SW 1271 (cell line): ENCODE data around the gene P2RY2.
"Not testable (repeated sequence)": the region's sequence is repeated elsewhere in the genome, so short reads cannot be mapped to it uniquely, and the experiment has no call there.

ENCODE experiments used
- DNase-seq, 2 experiments: peaks; one replicate each; lab custom pipeline; 2025; lab: John Stamatoyannopoulos, UW

Gene P2RY2

DNA sequence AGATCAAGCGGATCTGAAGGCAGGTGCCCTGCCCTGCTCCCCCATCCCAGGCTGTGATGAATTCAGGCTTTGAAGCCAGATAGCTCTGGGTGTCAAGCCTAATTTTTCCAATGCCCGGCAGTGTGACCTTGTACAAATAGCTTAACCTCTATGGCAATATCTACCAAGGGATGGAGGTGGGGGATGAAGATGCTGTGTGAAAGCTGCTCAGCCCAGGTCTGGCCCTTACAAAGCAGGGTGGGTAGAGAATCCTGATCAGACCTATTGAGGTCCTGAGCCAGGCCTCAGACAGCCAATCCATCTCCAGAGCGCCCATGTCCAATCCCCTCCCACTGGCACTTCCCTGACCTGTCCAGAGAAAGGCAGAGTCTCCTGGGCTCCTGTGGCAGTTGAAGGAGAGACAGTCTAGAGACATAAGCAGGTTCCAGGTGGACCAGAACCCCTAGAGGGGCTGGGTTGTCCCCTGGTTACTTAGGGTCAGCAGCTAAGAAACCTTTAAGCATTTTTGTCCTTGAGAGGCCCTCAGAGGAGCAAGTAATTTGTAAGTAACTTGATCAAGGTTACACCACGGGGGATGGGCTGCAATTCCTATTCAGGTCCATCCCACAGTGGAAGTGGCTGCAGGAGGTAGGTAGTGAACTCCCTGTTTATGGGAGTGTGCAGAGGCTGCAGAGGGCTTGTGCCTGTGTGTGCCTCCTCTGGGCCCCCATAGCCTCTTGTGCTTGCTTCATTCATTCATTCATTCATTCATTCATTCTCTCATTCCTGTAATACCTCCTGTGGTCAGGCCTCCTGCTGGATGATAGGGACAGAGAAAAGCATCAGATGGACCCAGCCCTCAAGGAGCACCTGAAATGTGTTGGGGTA is 10.4 kb downstream of the P2RY2 start:
- DNase-seq = no peak

GRCh38 chr11:73229321-73229895 is 11.3 kb downstream of the P2RY2 start:
- DNase-seq = no peak

DNA sequence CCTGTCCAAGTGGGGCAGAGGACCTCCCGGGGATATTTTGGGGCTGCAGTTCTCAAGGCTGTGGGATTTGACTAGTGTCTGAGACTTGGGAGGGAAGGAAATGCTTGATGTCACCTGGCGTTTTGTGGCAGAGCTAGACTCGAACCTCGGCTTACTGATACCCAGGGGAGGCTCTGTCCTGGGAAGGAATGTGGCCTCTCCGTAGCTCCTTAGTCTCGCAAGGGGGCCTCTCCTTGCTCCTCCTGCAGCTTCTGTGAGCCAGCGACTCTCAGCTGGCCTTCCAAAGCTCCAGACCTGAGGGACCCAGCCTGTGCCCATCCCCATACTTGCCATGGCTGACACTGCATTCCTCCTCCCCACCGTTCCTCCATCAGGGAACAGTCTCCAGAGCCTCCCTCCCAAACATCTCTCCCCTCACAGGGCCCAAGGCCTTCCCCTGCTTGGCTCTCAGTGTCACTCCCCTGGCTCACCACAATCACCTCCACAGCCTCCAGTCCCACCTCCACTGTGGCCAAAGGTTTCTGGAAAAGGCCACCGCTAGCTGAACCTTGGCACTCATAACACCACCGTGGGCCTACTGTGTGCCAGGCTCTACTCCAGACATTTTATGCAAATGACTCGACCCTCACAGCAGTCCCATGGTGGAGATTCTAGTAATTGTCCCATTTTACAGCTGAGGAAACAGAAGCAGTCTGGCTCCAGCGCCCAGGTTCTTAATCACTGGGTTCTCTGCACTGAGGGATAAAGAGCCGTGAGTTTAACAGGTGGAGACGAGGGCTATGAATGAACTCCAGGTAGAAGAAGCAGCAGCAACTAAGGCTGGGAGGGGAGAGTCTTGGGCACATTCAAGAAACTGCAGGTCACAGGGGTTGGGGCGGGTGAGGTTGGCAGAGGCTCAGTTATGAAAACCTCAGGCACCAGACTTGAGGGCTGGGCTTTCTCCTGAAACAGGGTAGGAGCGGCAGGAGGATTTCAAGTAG is 12.1 kb downstream of the P2RY2 start:
- DNase-seq = no peak

DNA sequence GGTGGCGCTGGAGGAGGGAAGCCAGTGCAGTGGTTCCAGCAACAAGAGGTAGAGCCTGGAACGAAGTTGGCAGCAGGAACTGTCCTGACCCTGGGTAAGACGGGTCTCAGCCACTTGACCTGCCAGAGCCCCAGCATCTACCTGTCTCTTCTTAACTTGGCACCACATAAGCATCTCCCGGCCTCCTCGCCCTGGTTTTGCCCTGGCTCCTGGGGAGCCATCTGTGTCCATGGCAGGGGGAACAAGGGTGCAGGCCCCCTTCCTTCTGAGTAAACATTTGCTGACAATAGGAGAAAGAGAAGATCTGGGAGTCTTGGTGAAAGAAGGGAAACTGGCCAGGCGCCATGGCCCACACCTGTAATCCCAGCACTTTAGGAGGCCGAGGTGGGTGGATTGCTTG is 12.8 kb downstream of the P2RY2 start:
- DNase-seq = no peak

GRCh38 chr11:73232487-73232886 is 14.4 kb downstream of the P2RY2 start:
- not testable (repeated sequence) for DNase-seq

GRCh38 chr11:73233211-73233610 is 15.1 kb downstream of the P2RY2 start:
- no peak for DNase-seq

DNA sequence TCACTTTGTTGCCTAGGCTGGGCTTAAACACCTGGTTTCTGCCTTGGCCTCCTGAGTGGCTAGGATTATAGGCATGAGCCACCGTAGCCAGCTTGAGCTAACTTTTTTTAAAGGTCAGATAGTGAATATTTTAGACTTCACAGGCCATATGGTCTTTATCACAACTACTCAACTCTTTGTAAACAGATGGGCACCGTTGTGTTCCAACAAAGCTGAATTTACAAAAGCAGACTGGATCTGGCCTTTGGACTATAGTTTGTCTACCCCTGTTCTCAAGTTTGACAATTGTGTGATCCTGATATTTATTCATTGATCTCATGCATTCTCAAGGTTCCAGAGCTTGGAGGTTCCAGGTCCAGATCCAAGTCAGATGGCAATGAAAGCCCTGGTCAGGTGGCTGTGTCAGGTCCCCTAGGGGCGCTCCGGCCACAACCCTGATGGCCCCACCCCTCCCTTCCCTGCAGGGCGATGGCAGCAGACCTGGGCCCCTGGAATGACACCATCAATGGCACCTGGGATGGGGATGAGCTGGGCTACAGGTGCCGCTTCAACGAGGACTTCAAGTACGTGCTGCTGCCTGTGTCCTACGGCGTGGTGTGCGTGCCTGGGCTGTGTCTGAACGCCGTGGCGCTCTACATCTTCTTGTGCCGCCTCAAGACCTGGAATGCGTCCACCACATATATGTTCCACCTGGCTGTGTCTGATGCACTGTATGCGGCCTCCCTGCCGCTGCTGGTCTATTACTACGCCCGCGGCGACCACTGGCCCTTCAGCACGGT is 15.8 kb downstream of the P2RY2 start:
- DNase-seq = no peak

- DNase-seq = no peak
Measured at GRCh38 chr11:73234471-73235181, 16.5 kb downstream of the P2RY2 start.

GRCh38 chr11:73235236-73235786 is 17.2 kb downstream of the P2RY2 start:
- DNase-seq = no peak

- no peak for DNase-seq
Measured at GRCh38 chr11:73236205-73236765, 18.2 kb downstream of the P2RY2 start.

DNA sequence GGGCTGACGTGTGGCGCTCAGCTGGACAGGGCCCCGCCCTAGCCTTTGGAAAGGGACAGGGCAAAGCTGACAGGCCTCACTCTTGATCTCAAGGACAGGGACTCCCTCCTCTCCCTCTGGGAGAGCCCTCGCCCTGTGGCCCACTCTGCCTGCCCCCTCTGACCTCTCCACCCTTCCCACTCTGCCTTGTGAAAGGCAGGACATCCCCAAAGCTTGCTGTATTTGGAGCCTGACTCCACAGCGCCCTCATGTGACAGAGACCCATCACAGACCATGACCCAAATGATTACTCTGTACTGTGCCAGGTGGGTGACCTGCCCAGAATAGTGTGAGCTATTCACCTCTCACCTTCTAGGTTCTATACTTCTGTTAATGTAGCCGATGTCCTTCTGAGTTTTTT is 18.8 kb downstream of the P2RY2 start:
- DNase-seq = peak in 1 of 2 experiments; percentile 29

DNA sequence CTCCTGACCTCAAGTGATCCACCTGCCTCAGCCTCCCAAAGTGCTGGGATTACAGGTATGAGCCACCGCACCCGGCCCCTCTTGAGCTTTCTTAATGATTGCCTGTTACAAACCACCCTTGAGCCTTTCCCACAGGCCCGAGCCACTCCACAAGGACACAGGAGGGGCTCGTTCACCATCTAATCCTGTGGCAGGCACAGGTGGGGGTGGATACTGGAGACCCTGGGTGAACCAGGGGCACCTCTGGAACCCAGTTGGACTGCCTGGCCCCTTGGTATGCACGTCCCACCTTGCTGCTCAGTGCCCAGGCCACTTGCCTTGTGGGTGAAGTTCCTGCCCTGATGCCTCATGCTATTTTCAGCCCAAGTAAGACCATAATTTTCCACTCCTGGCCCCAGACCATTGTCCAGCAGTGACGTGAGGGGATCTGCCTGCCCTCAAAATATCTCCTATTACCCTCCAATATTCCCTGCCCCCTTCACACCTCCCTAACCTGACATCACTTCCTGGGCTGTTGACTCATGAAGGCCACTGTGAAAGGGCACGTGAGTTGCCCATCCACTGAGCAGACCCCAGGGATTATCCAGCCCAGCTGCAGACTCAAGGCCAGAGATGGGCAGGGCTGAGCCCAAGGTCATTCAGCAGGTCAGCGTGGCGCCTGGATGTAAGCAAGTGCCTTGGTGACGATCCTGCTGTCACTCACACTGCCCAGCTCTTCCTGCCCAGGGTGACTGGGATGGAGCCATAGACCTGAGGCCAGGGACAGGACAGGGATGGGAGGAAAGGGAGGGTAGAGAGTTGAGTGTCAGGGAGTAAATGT is 19.6 kb downstream of the P2RY2 start:
- no peak for DNase-seq

DNA sequence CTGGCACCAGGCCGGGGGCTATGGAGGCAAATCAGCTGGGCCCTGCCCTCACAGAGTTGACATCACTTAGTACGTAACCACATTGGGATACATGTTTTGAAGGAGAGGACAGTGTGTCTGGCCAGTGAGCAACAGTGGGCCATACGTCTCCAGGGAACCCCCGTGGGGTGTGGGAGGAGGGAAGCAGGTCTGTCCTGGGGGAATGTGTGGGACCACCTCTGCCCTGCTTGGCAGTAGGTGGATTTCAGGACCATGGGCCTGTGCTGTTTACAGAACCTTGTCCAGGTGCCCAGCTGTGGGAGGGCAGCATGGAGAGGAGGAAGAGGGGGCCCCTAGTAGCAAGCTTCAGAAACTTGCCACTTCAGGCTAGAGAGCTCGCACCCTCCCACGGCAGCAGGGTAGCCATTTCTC is 21.0 kb downstream of the P2RY2 start:
- DNase-seq = no peak

GRCh38 chr11:73239571-73240189 is 21.6 kb downstream of the P2RY2 start:
- no peak for DNase-seq

DNA sequence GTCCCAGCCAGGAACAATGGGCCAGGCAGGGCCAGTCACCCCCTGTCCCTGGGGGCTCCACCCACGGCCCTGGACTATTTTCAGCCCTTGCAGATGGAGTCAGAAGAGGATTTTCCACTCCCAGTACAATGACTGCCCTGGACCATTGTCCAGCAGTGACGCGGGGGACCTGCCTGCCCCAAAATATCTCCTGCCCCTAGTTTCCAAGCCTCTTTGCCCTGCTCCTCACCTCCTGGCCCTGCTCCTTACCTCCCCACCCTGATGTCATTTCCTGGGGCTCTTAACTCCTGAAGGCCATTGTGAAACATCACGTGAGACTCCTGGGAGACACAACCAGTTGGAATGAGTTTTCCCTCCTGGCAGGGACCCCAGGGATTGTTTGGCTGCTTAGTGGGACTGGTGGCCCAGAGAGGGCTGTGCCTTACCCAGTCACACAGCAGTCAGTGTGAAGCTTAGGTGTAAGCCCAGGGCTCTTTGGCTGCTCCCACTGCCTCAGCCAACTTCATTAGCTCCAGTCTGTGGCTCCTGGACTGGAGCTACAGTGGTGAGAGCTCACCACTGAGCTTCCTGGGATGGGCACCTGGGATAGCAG is 22.2 kb downstream of the P2RY2 start:
- no peak for DNase-seq

DNA sequence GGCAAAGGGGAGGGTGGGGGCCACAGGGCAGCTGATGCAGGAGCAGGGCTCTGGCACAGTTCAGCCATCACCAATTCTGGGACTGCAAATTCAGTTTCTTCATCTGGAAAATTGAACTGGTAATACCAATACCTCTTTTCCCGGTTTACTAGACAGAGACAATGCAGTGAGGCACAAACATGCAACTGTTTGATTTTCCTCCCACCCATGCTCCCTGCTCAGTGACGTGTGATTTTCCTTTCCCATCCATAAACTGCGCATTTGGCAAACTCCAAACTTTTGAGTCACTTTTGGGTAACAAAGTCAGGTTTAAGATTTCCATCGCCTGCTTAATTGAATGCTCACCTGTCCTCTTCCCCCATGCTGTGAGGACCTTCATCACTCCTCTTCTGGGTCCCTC is 23.2 kb downstream of the P2RY2 start:
- DNase-seq = no peak

- DNase-seq = peak in 1 of 2 experiments; percentile 61
Measured at GRCh38 chr11:73242251-73243092, 24.4 kb downstream of the P2RY2 start.

DNA sequence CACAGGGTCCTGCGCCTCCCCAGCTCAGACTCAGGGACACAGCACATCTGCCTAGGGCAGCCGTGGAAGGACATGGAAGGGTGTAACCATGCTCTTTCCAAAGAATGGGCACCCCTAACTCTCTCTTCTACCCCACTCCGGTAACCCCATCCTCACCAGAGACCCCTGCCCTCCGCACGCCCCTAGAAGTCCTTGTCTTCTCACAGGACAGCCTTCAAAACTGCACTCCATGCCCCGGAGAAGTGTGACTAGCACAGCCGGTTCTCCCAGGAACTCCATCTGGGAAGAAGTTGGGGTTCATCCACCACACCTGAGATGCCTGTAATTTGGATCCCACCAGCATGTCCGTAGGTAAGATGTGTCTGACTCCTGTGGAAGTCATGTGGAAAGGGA is 25.0 kb downstream of the P2RY2 start:
- DNase-seq = no peak
